ENCODE measurements around the gene PWP2.

DNA sequence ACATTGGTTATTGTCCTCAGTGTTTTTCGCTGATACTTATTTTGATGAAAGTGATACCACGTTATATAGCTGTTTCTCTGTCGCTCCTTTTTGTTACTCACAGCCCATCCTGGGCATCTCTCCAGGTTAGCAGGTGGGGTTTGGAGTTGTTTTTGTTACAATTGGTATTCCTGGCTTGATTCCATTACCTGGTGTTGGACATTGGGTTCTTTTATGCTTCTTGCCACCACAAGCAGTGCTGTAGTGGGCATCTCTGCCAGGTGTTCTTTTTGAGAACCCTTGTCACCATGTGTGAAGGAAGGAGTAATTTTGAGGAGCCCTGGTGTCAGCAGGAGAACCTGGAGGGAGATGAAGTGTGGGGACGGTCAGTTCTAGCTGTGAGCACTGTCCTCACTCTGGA is 47.5 kb upstream of the PWP2 start:
- TF ChIP-seq, protein P1, sequence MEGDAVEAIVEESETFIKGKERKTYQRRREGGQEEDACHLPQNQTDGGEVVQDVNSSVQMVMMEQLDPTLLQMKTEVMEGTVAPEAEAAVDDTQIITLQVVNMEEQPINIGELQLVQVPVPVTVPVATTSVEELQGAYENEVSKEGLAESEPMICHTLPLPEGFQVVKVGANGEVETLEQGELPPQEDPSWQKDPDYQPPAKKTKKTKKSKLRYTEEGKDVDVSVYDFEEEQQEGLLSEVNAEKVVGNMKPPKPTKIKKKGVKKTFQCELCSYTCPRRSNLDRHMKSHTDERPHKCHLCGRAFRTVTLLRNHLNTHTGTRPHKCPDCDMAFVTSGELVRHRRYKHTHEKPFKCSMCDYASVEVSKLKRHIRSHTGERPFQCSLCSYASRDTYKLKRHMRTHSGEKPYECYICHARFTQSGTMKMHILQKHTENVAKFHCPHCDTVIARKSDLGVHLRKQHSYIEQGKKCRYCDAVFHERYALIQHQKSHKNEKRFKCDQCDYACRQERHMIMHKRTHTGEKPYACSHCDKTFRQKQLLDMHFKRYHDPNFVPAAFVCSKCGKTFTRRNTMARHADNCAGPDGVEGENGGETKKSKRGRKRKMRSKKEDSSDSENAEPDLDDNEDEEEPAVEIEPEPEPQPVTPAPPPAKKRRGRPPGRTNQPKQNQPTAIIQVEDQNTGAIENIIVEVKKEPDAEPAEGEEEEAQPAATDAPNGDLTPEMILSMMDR (IDR thresholded peaks at IDR 0.05): no peak
- no peak for TF ChIP-seq POLR2AphosphoS5 (IDR thresholded peaks at IDR 0.05)
